Measurements from ENCODE around the gene MBNL1. TPM values are rescaled to one million over a fixed set of nuclear protein-coding genes. Genes with fewer than 3 reads are reported as not detected.

MBNL1 gene
- total and polyA plus RNA-seq, 8 donors: 25.7 to 379 (median 155) TPM

DNA sequence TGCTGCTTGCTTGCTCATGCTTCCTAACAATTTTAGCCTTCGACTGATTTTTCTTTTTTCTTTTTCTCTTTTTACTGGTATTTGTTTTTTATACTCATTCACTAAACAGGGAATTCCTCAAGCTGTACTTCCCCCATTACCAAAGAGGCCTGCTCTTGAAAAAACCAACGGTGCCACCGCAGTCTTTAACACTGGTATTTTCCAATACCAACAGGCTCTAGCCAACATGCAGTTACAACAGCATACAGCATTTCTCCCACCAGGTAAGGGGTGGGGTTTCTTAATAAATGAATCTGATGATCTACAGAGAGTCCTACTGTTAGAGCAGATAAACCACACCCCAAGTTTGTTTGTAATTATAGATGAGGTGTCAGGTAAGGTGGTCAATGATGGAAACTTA lies 178.8 kb downstream of the MBNL1 start:
- Histone ChIP-seq H3K4me3 (no peak overlapping the region), H3K9me3 (no peaks in the 10 kb centered on the region), H3K27ac (no peak overlapping the region), H3K4me1 (peaks cover 3 to 88% (median 38%) of the 10 kb centered on the region in 4 donors), H3K36me3 (peaks cover 0 to 49% (median 31%) of the 10 kb centered on the region in 4 donors), H3K27me3 (no peaks in the 10 kb centered on the region)
- 75 to 81% (median 78%) methylated on average over 3 of the region's 3 CpGs for WGBS, 5 donors
- intact Hi-C loops (cut with DNase I; ENCODE audit: low total_unique reads): loop anchor here (10.0 kb wide), 1 partner anchor 373 kb away; no protein-coding TSS in a partner anchor
- TF ChIP-seq POLR2AphosphoS5 (IDR thresholded peaks at IDR 0.05) (no peak), EP300 (IDR thresholded peaks at IDR 0.05) (no peak), POLR2A (IDR thresholded peaks at IDR 0.05) (no peak)
- TF ChIP-seq, protein P1, sequence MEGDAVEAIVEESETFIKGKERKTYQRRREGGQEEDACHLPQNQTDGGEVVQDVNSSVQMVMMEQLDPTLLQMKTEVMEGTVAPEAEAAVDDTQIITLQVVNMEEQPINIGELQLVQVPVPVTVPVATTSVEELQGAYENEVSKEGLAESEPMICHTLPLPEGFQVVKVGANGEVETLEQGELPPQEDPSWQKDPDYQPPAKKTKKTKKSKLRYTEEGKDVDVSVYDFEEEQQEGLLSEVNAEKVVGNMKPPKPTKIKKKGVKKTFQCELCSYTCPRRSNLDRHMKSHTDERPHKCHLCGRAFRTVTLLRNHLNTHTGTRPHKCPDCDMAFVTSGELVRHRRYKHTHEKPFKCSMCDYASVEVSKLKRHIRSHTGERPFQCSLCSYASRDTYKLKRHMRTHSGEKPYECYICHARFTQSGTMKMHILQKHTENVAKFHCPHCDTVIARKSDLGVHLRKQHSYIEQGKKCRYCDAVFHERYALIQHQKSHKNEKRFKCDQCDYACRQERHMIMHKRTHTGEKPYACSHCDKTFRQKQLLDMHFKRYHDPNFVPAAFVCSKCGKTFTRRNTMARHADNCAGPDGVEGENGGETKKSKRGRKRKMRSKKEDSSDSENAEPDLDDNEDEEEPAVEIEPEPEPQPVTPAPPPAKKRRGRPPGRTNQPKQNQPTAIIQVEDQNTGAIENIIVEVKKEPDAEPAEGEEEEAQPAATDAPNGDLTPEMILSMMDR (IDR thresholded peaks at IDR 0.05): no peak
- no peak for DNase-seq

DNA sequence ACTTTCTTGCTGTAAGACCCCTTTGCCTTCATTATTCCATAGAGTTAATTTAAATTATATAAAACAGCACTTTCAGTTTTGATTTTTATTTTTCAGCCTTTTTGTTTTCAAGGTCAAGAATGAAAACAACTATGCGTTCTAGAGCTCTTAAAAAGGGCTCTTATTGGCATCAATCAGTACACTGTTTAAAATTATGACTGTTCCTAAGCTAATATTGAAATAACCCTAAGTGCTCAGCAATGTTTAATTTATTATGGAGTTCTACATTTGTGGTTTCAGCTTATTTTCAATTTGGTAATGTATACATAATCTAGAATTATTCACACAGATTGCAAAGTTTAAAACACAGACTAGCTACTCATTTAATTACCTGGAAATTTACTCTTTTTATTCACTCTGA lies 179.4 kb downstream of the MBNL1 start:
- Histone ChIP-seq H3K36me3 (peaks cover 0 to 55% (median 36%) of the 10 kb centered on the region in 4 donors), H3K4me3 (no peak overlapping the region), H3K27ac (no peak overlapping the region), H3K27me3 (no peaks in the 10 kb centered on the region), H3K9me3 (no peaks in the 10 kb centered on the region), H3K4me1 (peaks cover 1 to 89% (median 33%) of the 10 kb centered on the region in 4 donors)
- no peak for DNase-seq
- intact Hi-C loops (cut with DNase I; ENCODE audit: low total_unique reads): loop anchor here (10.0 kb wide), 1 partner anchor 373 kb away; no protein-coding TSS in a partner anchor
- WGBS, 5 donors: 19 to 43% (median 38%) methylated on average over 1 of the region's 1 CpG
- TF ChIP-seq POLR2AphosphoS5 (IDR thresholded peaks at IDR 0.05) (no peak), POLR2A (IDR thresholded peaks at IDR 0.05) (no peak)
- TF ChIP-seq, protein P1 (IDR thresholded peaks at IDR 0.05): no peak

DNA sequence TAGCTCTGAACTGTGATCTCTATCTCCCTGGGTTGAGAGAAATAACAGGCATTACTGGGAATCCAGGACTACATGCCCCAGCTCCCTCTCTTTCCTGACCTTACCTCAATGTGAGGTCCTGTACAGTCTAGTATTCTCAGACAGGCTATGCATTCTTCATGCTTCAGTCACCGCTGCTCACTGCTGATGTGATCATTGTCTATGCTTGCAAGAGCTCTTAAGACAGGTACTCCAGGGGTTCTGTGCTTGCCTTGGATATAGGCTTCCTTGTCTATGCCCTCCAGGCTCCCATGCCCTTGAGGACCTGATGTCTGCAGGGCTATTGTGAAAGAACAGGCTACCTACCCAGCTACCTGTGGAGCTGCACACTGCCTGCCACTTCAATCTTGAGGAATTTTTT lies 183.6 kb downstream of the MBNL1 start:
- H3K27ac ChIP-seq: no peak overlapping the region
- TF ChIP-seq POLR2AphosphoS5 (IDR thresholded peaks at IDR 0.05) (no peak), POLR2A (IDR thresholded peaks at IDR 0.05) (no peak), EP300 (IDR thresholded peaks at IDR 0.05) (no peak)
- TF ChIP-seq, protein P1 (IDR thresholded peaks at IDR 0.05): no peak

DNA sequence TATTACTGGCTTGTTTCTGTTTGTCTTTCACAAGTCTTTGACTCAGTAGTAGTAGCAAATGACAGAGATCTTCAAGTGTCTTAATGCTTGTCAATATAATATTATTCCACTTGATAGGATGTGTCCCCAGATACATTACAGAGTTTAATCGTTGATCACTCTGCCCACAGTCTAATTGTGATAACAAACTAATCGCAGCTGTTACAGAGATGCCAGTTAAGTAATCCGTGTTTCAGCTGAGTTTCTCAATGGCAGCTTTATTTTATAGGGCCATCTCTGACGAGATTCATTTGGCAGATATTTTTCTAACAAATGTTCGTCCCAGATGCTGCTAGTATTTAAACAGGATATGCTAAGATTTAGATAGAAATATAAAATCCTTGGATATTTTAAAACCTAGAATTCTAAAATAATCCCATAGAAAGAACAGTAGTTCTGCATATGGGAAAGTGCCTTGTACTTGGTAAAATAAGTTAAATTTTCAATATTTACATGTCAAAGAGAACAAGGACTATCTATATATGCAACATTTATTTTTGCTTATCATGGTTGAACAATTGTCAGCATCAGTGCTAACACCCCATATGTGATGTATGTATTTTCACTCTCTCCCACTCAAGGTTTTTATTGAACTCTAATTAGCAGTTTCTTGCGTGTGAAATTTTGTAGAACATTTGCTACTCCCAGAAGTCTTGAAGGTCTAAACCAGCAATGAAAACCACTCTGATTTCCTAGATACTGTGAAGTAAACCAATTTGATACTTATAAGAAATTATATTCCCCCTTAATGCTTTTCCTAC lies 185.5 kb downstream of the MBNL1 start:
- TF ChIP-seq POLR2A (IDR thresholded peaks at IDR 0.05) (no peak), POLR2AphosphoS5 (IDR thresholded peaks at IDR 0.05) (no peak), EP300 (IDR thresholded peaks at IDR 0.05) (no peak)
- TF ChIP-seq, protein P1 (IDR thresholded peaks at IDR 0.05): no peak
- Histone ChIP-seq H3K36me3 (peaks cover 7 to 57% (median 49%) of the 10 kb centered on the region in 4 donors), H3K4me1 (peaks cover 0 to 71% (median 14%) of the 10 kb centered on the region in 4 donors), H3K9me3 (no peaks in the 10 kb centered on the region), H3K27ac (no peak overlapping the region), H3K4me3 (no peak overlapping the region), H3K27me3 (no peaks in the 10 kb centered on the region)
- no peak for DNase-seq
- 65 to 67% (median 66%) methylated on average over 6 of the region's 6 CpGs for WGBS, 5 donors
- intact Hi-C loops (cut with DNase I; ENCODE audit: low total_unique reads): no loop called here

More for the DNA sequence above, 183.6 kb downstream of the MBNL1 start:
- Histone ChIP-seq H3K27me3 (no peaks in the 10 kb centered on the region), H3K36me3 (peaks cover 7 to 51% (median 38%) of the 10 kb centered on the region in 4 donors), H3K9me3 (no peaks in the 10 kb centered on the region), H3K4me1 (peaks cover 0 to 73% (median 18%) of the 10 kb centered on the region in 4 donors), H3K4me3 (no peak overlapping the region)
- intact Hi-C loops (cut with DNase I; ENCODE audit: low total_unique reads): no loop called here
- WGBS, 5 donors: 87 to 100% (median 100%) methylated on average over 1 of the region's 1 CpG
- no peak for DNase-seq
